Measurements from ENCODE around the gene NPIPB2.
"Not testable (repeated sequence)": the region's sequence is repeated elsewhere in the genome, so short reads cannot be mapped to it uniquely, and the experiment has no call there.

The NPIPB2 gene

DNA sequence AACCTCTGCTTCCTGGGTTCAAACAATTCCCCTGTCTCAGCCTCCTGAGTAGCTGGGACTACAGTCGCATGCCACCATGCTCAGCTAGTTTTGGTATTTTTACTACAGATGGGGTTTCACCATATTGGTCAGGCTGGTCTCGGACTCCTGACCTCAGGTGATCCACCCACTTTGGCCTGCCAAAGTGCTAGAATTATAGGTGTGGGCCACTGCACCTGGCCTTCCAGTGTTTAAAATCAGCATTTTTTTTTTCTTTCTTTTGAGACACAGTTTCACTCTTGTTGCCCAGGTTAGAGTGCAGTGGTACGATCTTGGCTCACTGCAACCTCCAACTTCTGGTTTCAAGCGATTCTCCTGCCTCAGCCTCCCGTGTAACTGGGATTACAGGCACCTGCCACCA lies 28.4 kb upstream of the NPIPB2 start:
- H3K36me3 ChIP-seq (replicated peaks); H3K4me1 ChIP-seq; H3K9me3 ChIP-seq; H3K4me3 ChIP-seq; H3K27me3 ChIP-seq (ENCODE audit: low read depth); DNase-seq (ENCODE audit: low spot score in 2 of 2); in situ Hi-C loops (cut with MboI; ENCODE audit: low sequenced_read_pairs): not testable (repeated sequence)

DNA sequence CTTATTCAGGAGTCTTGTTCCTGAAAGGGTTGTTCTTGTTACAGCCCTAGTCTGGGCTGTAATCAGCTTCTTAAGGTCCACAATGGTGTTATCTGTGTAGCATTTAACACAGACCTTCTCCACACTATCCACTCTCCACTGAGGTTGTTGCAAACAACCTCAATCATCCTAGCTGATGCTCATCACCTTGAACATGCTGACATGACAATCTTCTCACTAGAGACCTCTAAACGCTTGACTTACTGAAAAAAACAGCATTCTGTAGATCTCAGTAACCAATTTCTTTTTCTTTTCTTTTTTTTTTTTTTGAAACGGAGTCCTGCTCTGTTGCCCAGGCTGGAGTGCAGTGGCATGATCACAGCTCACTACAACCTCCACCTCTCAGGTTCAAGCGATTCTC lies 26.7 kb upstream of the NPIPB2 start:
- Histone ChIP-seq H3K9me3 (no peaks in the 10 kb centered on the region), H3K27me3 (ENCODE audit: low read depth) (no peaks in the 10 kb centered on the region), H3K36me3 (replicated peaks) (no peaks in the 10 kb centered on the region), H3K4me3 (no peak overlapping the region), H3K4me1 (no peaks in the 10 kb centered on the region)
- no peak for DNase-seq (ENCODE audit: low spot score in 2 of 2)
- in situ Hi-C loops (cut with MboI; ENCODE audit: low sequenced_read_pairs): no loop called here

DNA sequence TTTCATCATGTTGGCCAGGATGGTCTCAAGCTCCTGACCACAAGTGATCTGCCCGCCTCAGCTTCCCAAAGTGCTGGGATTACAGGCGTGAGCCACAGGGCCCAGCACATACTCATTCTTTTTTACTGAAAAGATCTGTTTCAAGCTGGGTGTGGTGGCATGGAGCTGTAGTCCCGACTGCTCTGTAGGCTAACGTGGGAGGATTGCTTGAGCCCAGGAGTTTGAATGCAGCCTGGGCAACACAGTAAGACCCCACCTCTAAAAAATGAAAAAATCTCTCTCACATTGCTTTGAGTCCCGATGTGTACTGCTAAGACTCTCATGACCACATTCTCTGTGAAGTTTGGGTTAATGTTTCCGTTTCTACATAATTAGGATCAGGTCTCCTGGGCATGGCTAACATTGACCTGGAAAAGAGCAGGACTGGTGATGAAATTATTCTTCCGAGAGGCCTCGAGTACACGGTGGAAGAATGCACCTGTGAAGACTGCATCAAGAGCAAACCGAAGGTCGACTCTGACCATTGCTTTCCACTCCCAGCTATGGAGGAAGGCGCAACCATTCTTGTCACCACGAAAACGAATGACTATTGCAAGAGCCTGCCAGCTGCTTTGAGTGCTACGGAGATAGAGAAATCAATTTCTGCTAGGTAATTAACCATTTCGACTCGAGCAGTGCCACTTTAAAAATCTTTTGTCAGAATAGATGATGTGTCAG lies 25.5 kb upstream of the NPIPB2 start:
- in situ Hi-C loops (cut with MboI; ENCODE audit: low sequenced_read_pairs): no loop called here
- H3K4me3 ChIP-seq: no peak overlapping the region

DNA sequence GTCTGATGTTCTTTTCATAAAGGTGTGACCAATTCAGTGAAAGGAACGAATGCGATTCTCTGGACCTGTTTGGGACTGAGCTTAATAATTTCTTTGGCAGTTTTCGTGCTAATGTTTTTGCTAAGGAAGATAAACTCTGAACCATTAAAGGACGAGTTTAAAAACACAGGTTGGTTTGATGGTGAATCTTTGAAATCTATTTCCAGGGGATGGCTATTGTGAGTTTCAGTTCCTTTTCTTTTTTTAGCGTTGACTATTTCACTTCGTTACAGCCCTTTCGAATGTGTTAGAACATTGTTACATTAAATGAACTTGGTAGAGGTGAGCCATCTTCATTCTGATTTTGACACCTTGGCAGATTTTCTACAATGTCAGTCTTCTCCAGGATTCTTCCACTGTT lies 24.3 kb upstream of the NPIPB2 start:
- Histone ChIP-seq H3K9me3 (no peaks in the 10 kb centered on the region), H3K27me3 (ENCODE audit: low read depth) (no peaks in the 10 kb centered on the region), H3K4me3 (no peak overlapping the region), H3K36me3 (replicated peaks) (no peaks in the 10 kb centered on the region), H3K4me1 (no peaks in the 10 kb centered on the region)
- in situ Hi-C loops (cut with MboI; ENCODE audit: low sequenced_read_pairs): no loop called here
- DNase-seq (ENCODE audit: low spot score in 2 of 2): no peak

More for the DNA sequence above, 25.5 kb upstream of the NPIPB2 start:
- H3K27me3 ChIP-seq (ENCODE audit: low read depth): no peaks in the 10 kb centered on the region
- H3K36me3 ChIP-seq (replicated peaks): no peaks in the 10 kb centered on the region
- DNase-seq (ENCODE audit: low spot score in 2 of 2): no peak
- H3K4me1 ChIP-seq: no peaks in the 10 kb centered on the region
- no peaks in the 10 kb centered on the region for H3K9me3 ChIP-seq

DNA sequence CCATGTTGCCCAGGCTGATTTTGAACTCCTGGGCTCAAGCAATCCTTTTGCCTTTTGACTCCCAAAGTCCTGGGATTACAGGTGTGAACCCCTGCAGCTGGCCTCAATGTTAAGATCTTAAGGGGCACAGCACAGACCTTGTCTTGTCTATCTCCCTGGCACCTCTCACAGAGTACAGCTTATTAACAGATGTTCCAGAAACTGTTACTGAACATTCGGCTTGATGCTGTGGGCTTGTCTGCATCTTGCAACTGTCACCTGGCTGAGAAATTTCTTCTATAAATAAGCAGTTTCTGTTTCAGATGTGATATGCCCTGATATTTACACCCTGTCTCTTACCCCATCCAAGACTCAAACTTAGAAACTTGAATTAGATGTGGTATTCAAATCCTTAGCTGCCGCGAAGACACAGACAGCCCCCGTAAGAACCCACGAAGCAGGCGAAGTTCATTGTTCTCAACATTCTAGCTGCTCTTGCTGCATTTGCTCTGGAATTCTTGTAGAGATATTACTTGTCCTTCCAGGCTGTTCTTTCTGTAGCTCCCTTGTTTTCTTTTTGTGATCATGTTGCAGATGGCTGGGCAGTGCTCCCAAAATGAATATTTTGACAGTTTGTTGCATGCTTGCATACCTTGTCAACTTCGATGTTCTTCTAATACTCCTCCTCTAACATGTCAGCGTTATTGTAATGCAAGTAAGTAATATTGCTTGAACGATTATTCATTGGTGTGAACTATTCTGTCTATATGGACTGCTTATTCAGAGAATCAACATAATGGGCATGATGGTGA lies 23.1 kb upstream of the NPIPB2 start, which contains the start of gene TNFRSF17:
Gene TNFRSF17, plus strand, starts transcription at position 450 of the 791 bp plus-strand sequence. Its CDS starts 115 bp downstream, at position 565.
- DNase-seq (ENCODE audit: low spot score in 2 of 2): no peak
- in situ Hi-C loops (cut with MboI; ENCODE audit: low sequenced_read_pairs): no loop called here
- H3K27me3 ChIP-seq (ENCODE audit: low read depth): no peaks in the 10 kb centered on the region
- H3K36me3 ChIP-seq (replicated peaks): no peaks in the 10 kb centered on the region
- no peaks in the 10 kb centered on the region for H3K9me3 ChIP-seq
- H3K4me3 ChIP-seq: no peak within 1 kb of the TSS
- no peaks in the 10 kb centered on the region for H3K4me1 ChIP-seq

DNA sequence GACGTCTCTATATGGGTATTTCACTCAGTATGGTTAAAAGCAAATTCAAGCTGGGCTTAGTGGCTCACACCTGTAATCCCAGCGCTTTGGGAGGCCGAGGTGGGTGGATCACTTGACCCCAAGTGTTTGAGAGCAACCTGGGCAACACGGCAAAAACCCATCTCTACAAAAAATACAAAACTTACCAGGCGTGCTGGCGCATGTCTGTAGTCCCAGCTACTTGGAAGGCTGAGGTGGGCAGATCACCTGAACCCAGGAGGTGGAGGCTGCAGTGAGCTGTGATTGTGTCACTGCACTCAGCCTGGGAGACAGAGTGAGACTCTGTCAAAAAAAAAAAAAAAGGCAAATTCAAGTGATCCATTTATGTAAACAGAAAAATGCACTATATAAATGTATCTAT lies 21.9 kb upstream of the NPIPB2 start:
- Histone ChIP-seq H3K27me3 (ENCODE audit: low read depth) (no peaks in the 10 kb centered on the region), H3K36me3 (replicated peaks) (no peaks in the 10 kb centered on the region), H3K4me3 (no peak overlapping the region), H3K9me3 (no peaks in the 10 kb centered on the region), H3K4me1 (no peaks in the 10 kb centered on the region)
- in situ Hi-C loops (cut with MboI; ENCODE audit: low sequenced_read_pairs): no loop called here
- DNase-seq (ENCODE audit: low spot score in 2 of 2): no peak

DNA sequence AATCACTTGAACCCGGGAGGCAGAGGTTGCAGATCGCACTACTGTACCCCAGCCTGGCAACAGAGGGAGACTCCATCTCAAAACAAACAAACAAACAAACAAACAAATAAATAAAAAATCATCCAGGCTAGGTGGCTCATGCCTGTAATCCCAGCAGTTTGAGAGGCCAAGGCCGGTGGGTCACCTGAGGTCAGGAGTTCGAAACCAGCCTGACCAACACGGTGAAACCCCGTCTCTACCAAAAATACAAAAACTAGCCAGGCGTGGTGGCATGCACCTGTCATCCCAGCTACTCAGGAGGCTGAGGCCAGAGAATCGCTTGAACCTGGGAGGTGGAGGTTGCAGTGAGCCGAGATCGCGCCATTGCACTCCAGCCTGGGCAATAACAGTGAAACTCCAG lies 21.1 kb upstream of the NPIPB2 start:
- H3K36me3 ChIP-seq (replicated peaks); H3K9me3 ChIP-seq; H3K27me3 ChIP-seq (ENCODE audit: low read depth); in situ Hi-C loops (cut with MboI; ENCODE audit: low sequenced_read_pairs); H3K4me3 ChIP-seq; DNase-seq (ENCODE audit: low spot score in 2 of 2); H3K4me1 ChIP-seq: not testable (repeated sequence)

DNA sequence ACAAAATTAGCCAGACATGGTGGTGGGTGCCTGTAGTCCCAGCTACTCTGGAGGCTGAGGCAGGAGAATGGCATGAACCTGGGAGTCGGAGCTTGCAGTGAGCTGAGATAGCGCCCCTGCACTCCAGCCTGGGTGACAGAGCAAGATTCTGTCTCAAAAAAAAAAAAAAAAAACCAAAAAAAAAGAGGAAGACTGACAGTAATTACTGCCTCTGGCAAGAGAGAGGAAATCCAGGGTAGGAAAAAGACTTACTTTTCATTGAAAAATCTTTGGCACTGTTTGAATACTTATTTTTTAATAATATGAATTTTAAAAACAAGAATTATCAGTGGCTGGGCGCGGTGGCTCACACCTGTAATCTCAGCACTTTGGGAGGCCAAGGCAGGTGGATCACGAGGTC lies 20.6 kb upstream of the NPIPB2 start:
- DNase-seq (ENCODE audit: low spot score in 2 of 2); H3K36me3 ChIP-seq (replicated peaks); H3K4me3 ChIP-seq; H3K9me3 ChIP-seq; in situ Hi-C loops (cut with MboI; ENCODE audit: low sequenced_read_pairs); H3K4me1 ChIP-seq; H3K27me3 ChIP-seq (ENCODE audit: low read depth): not testable (repeated sequence)

DNA sequence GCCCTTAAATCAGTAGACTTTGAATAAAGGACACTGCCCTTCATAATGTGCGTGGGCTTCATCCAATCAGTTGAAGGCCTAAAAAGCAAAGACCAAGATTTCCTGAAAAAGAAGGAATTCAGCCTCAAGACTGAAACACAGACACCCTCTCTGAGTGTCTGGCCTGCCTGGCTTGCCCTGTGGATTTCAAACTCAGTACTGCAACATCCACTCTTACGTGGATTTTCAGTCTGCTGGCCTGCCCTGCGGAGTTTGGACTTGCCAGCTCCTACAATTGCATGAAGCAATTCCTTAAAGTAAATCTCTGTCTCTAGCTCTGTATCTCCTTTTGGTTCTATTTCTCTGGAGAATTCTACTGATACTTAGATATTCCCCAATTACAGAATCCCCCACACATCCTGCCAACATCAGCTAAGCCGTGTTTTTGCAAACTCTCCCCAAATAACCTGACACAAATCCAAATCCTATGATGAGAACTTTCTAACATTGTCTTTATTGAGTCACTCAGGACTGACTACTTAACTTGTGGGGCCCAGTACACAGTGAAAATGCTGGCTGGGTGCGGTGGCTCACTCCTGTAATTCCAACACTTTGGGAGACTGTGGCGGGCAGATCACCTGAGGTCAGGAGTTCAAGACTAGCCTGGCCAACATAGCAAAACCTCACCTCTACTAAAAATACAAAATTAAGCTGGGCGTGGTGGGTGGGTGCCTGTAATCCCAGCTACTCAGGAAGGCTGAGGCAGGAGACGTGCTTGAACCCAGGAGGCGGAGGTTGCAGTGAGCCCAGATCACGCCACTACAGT lies 15.9 kb upstream of the NPIPB2 start:
- Histone ChIP-seq H3K4me3 (no peak overlapping the region), H3K36me3 (replicated peaks) (no peaks in the 10 kb centered on the region), H3K4me1 (no peaks in the 10 kb centered on the region), H3K9me3 (no peaks in the 10 kb centered on the region), H3K27me3 (ENCODE audit: low read depth) (no peaks in the 10 kb centered on the region)
- in situ Hi-C loops (cut with MboI; ENCODE audit: low sequenced_read_pairs): no loop called here
- no peak for DNase-seq (ENCODE audit: low spot score in 2 of 2)

DNA sequence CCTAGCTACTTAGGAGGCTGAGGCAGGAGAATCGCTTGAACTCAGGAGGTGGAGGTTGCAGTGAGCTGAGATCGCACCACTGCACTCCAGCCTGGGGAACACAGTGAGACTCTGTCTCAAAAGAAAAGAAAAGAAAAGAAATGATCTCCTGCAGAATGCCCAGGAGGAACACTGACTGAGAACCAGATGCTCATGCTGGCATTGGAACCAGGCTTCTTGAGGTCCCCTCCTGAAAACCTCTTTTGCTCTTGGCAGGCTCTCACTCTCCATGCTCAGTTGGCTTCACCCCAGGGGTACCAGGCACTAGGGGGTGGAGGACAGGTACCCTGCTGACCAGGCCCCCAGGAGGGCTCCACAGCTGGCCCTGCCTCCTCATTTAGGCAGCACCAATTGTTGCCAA lies 14.7 kb upstream of the NPIPB2 start:
- Histone ChIP-seq H3K4me1 (no peaks in the 10 kb centered on the region), H3K9me3 (no peaks in the 10 kb centered on the region), H3K4me3 (no peak overlapping the region), H3K27me3 (ENCODE audit: low read depth) (no peaks in the 10 kb centered on the region), H3K36me3 (replicated peaks) (no peaks in the 10 kb centered on the region)
- no peak for DNase-seq (ENCODE audit: low spot score in 2 of 2)
- in situ Hi-C loops (cut with MboI; ENCODE audit: low sequenced_read_pairs): no loop called here

DNA sequence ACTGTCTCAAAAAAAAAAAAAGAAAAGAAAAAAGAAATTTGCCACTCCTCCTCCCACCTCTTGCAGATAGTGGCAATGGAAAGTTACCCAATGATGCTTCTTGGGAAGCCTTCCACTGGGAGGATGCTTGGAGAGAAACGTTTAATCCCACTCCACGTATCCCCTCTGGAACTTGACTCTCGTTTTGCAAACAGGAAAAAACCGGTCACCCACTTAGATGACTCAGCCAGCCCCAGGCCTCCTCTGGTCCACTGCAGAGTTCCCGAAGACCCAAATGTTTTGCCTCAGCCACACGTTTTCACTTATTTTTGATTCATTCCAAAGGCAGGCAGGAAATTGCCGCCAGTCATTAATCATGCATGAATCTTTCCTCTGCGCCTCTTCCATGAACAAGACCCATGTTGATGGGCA lies 13.9 kb upstream of the NPIPB2 start:
- no peak for DNase-seq (ENCODE audit: low spot score in 2 of 2)

DNA sequence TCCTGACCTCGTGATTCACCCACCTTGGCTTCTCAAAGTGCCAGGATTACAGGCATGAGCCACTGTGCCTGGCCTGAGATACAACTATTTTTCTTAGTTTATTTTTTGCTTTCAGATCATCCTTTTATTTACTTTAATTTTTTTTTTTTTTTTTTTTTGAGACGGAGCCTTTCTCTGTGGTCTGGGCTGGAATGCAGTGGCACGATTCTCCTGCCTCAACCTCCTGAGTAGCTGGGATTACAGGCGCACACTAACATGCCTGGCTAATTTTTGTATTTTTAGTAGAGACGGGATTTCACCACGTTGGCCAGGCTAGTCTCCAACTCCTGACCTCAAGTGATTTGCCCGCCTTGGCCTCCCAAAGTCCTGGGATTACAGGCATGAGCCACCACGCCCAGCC lies 11.7 kb upstream of the NPIPB2 start:
- in situ Hi-C loops (cut with MboI; ENCODE audit: low sequenced_read_pairs); H3K4me3 ChIP-seq: not testable (repeated sequence)

More for the DNA sequence above, 13.9 kb upstream of the NPIPB2 start:
- H3K9me3 ChIP-seq: no peaks in the 10 kb centered on the region
- H3K4me1 ChIP-seq: no peaks in the 10 kb centered on the region
- H3K36me3 ChIP-seq (replicated peaks): no peaks in the 10 kb centered on the region
- no peaks in the 10 kb centered on the region for H3K27me3 ChIP-seq (ENCODE audit: low read depth)
- in situ Hi-C loops (cut with MboI; ENCODE audit: low sequenced_read_pairs): no loop called here
- no peak overlapping the region for H3K4me3 ChIP-seq

DNA sequence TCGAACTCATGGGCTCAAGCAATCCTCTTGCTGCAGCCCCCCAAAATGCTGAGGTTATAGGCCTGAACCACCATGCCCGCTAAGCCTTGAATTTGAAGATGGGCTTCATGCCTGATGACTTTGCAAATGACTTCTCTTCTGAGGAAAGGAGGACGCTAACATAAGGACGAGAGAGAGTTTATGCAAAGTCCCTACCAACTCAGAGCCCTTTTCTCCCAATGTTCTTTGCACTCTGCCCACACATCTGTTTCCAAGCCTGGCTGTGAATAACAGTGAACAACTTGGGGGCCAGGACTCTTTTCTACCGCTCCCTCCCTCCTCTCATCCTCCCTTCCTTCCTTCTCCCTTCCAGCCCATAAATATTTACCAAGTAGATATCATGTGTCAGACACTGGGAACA lies 8.5 kb upstream of the NPIPB2 start:
- in situ Hi-C loops (cut with MboI; ENCODE audit: low sequenced_read_pairs): no loop called here
- H3K4me3 ChIP-seq: no peak overlapping the region
- no peaks in the 10 kb centered on the region for H3K4me1 ChIP-seq
- no peaks in the 10 kb centered on the region for H3K36me3 ChIP-seq (replicated peaks)
- H3K9me3 ChIP-seq: no peaks in the 10 kb centered on the region
- DNase-seq (ENCODE audit: low spot score in 2 of 2): no peak
- H3K27me3 ChIP-seq (ENCODE audit: low read depth): no peaks in the 10 kb centered on the region

More for the DNA sequence above, 11.7 kb upstream of the NPIPB2 start:
- H3K4me1 ChIP-seq; H3K9me3 ChIP-seq; H3K36me3 ChIP-seq (replicated peaks); DNase-seq (ENCODE audit: low spot score in 2 of 2); H3K27me3 ChIP-seq (ENCODE audit: low read depth): not testable (repeated sequence)

DNA sequence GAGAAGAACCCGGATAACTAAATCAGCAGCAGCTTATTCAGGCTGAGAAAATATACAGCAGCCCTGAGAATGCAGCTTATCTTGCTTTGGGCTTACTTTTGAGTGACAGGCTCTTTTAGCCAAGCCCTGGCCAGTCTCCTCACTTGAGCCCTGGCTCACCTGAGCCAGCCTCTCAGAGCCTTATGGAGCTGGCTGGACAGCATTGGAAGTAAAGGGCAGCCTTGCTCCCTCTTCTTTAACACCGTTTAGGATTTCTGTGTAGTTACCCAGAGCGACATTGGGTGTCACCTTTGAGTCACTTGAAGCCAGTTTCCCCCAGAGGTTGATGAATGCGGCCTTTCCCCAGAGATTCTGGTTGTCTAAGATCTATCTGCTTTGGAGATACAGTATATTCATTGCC lies 7.7 kb upstream of the NPIPB2 start:
- no peaks in the 10 kb centered on the region for H3K36me3 ChIP-seq (replicated peaks)

More for the DNA sequence above, 7.7 kb upstream of the NPIPB2 start:
- DNase-seq (ENCODE audit: low spot score in 2 of 2): peak; percentile 41 to 46
- Histone ChIP-seq H3K4me1 (no peaks in the 10 kb centered on the region), H3K4me3 (no peak overlapping the region), H3K9me3 (no peaks in the 10 kb centered on the region), H3K27me3 (ENCODE audit: low read depth) (no peaks in the 10 kb centered on the region)
- in situ Hi-C loops (cut with MboI; ENCODE audit: low sequenced_read_pairs): loop anchor here (10.0 kb wide), 1 partner anchor 115 kb away; no protein-coding TSS in a partner anchor
